PC-9 (cell line): ENCODE data around the gene PHACTR3. TPM values are rescaled to one million over a fixed set of nuclear protein-coding genes. Genes with fewer than 3 reads are reported as not detected.

Experiments
- BruUV-seq: library from RNA; stranded (reverse); fragments of 400-500 nt; replicated peaks from 2 replicates; lab custom pipeline; 2021; lab: Mats Ljungman, UMichigan
- CTCF ChIA-PET: fragments of 300-600 bp; sonication (Branson Sonifier 250); formaldehyde crosslinking; loops from one replicate; lab custom pipeline; 2022; ENCODE audit warnings: antibody characterized with exemption; lab: Charles Lee
- POLR2A ChIA-PET: fragments of 300-600 bp; sonication (Branson Sonifier 250); formaldehyde crosslinking; loops from one replicate; lab custom pipeline; 2022; ENCODE audit warnings: antibody characterized with exemption; ENCODE audit not compliant: unreplicated experiment; lab: Charles Lee
- DNase-seq, 2 experiments: peaks; one replicate each; pipeline versions ENCODE4 v3.0.0 to v3.0.0-alpha.2; 2015 to 2022; ENCODE audit warnings: mixed read lengths in 1 of 2
- H2AFZ ChIP-seq: fragments of 200-600 bp; sonication (generic); 2 replicates; pipeline ENCODE4 v1.8.1; 2017; ENCODE audit warnings: antibody characterized with exemption
- H3F3A ChIP-seq: fragments of 200-600 bp; sonication (generic); 2 replicates; pipeline ENCODE4 v1.8.1; 2017; ENCODE audit warnings: antibody characterized with exemption, mild to moderate bottlenecking, low read depth; ENCODE audit not compliant: insufficient read depth
- H3K27ac ChIP-seq: fragments of 200-600 bp; sonication (generic); 2 replicates; pipeline ENCODE4 v1.6.1; 2016; ENCODE audit warnings: mixed run types
- H3K27me3 ChIP-seq: fragments of 200-600 bp; sonication (generic); 2 replicates; pipeline ENCODE4 v1.6.1; 2016; ENCODE audit warnings: low read depth, mixed run types; ENCODE audit not compliant: insufficient read depth
- H3K36me3 ChIP-seq: fragments of 200-600 bp; sonication (generic); 2 replicates; pipeline ENCODE4 v1.6.1; 2016; ENCODE audit warnings: low read depth, mixed run types
- H3K4me1 ChIP-seq: fragments of 200-600 bp; sonication (generic); replicated peaks from 2 replicates; pipeline ENCODE4 v1.6.1; 2016; ENCODE audit warnings: mixed run types; ENCODE audit not compliant: insufficient read depth
- H3K4me2 ChIP-seq: fragments of 200-600 bp; sonication (generic); 2 replicates; pipeline ENCODE4 v1.6.1; 2017; ENCODE audit warnings: mixed run types
- H3K4me3 ChIP-seq: fragments of 200-600 bp; sonication (generic); 2 replicates; pipeline ENCODE4 v1.6.1; 2016; ENCODE audit warnings: mixed run types
- H3K79me2 ChIP-seq: fragments of 200-600 bp; sonication (generic); 2 replicates; pipeline ENCODE4 v1.6.1; 2017; ENCODE audit warnings: low read depth, mixed run types
- H3K9me2 ChIP-seq: fragments of 200-600 bp; sonication (generic); 2 replicates; pipeline ENCODE4 v1.8.1; 2017; ENCODE audit warnings: mild to moderate bottlenecking; ENCODE audit not compliant: insufficient read depth
- H3K9me3 ChIP-seq: fragments of 200-600 bp; sonication (generic); 2 replicates; pipeline ENCODE4 v1.8.1; 2016; ENCODE audit warnings: low read depth; ENCODE audit not compliant: insufficient read depth
- H4K20me1 ChIP-seq: fragments of 200-600 bp; sonication (generic); 2 replicates; pipeline ENCODE4 v1.8.1; 2017; ENCODE audit not compliant: insufficient read depth
- CTCF ChIP-seq: fragments of 200-600 bp; sonication (generic); conservative IDR thresholded peaks from 2 replicates; pipeline ENCODE4 v1.6.1; 2017; ENCODE audit warnings: mixed run types, antibody characterized with exemption, mild to moderate bottlenecking, moderate library complexity
- EZH2 ChIP-seq: fragments of 200-600 bp; sonication (generic); IDR thresholded peaks from 2 replicates; pipeline ENCODE4 v1.8.0; 2017; ENCODE audit warnings: antibody characterized with exemption, low read depth
- intact Hi-C: fragments of 100-400 bp; cut with micrococcal nuclease; formaldehyde crosslinking; loops from one replicate; pipeline ENCODE4 v1.10.0; 2022; ENCODE audit not compliant: unreplicated experiment
- total RNA-seq: library from RNA; stranded (reverse); gene quantifications from 2 replicates; pipeline ENCODE4 v1.2.3, GENCODE V29; 2021

The PHACTR3 gene
- total RNA-seq, 1 experiment from 2014 or later, result 0.41 TPM

GRCh38 chr20:59735486-59735885 lies 131.1 kb downstream of the PHACTR3 start:
- intact Hi-C loops, result no loop called here
- no peaks in the 10 kb centered on the region for H3K9me3 ChIP-seq
- no peaks in the 10 kb centered on the region for H3K36me3 ChIP-seq
- POLR2A ChIA-PET, result no interaction called here
- no peak overlapping the region for H3K4me2 ChIP-seq
- H3K4me3 ChIP-seq, result no peak overlapping the region
- CTCF ChIA-PET, result interaction anchor here (0.7 kb wide), 1 partner anchor 500 kb away, joined by 3 read pairs; no protein-coding TSS in a partner anchor
- BruUV-seq, result no TSS peak
- H2AFZ ChIP-seq, result no peak overlapping the region
- H3K9me2 ChIP-seq, result no peaks in the 10 kb centered on the region
- H3K79me2 ChIP-seq, result no peaks in the 10 kb centered on the region
- H4K20me1 ChIP-seq, result no peaks in the 10 kb centered on the region
- no peaks in the 10 kb centered on the region for H3F3A ChIP-seq
- no peak overlapping the region for H3K27ac ChIP-seq
- no peaks in the 10 kb centered on the region for H3K4me1 ChIP-seq
- DNase-seq, result no peak
- H3K27me3 ChIP-seq, result peaks cover 98% of the 10 kb centered on the region
- TF ChIP-seq CTCF (no peak), EZH2 (no peak)

GRCh38 chr20:59735917-59736316 lies 131.6 kb downstream of the PHACTR3 start:
- no peaks in the 10 kb centered on the region for H3F3A ChIP-seq
- H3K27me3 ChIP-seq, result peaks cover 98% of the 10 kb centered on the region
- ChIA-PET POLR2A (no interaction called here), CTCF (interaction anchor here (0.7 kb wide), 1 partner anchor 499 kb away, joined by 3 read pairs; no protein-coding TSS in a partner anchor)
- TF ChIP-seq CTCF (no peak), EZH2 (no peak)
- H4K20me1 ChIP-seq, result no peaks in the 10 kb centered on the region
- intact Hi-C loops, result no loop called here
- BruUV-seq, result no TSS peak
- no peak overlapping the region for H2AFZ ChIP-seq
- DNase-seq, result no peak
- no peaks in the 10 kb centered on the region for H3K9me2 ChIP-seq
- no peak overlapping the region for H3K4me2 ChIP-seq
- H3K27ac ChIP-seq, result no peak overlapping the region
- no peaks in the 10 kb centered on the region for H3K9me3 ChIP-seq
- no peaks in the 10 kb centered on the region for H3K79me2 ChIP-seq
- H3K36me3 ChIP-seq, result no peaks in the 10 kb centered on the region
- no peaks in the 10 kb centered on the region for H3K4me1 ChIP-seq
- H3K4me3 ChIP-seq, result no peak overlapping the region

- no peak for DNase-seq
- H3K4me2 ChIP-seq, result no peak overlapping the region
- H2AFZ ChIP-seq, result no peak overlapping the region
- TF ChIP-seq CTCF, result no peak
- no peak for TF ChIP-seq EZH2
- POLR2A ChIA-PET, result no interaction called here
- H3K79me2 ChIP-seq, result no peaks in the 10 kb centered on the region
- no peaks in the 10 kb centered on the region for H4K20me1 ChIP-seq
- BruUV-seq, result no TSS peak
- H3K27me3 ChIP-seq, result peaks cover 98% of the 10 kb centered on the region
- intact Hi-C loops, result no loop called here
- no peaks in the 10 kb centered on the region for H3K4me1 ChIP-seq
- CTCF ChIA-PET, result no interaction called here
- no peaks in the 10 kb centered on the region for H3F3A ChIP-seq
- H3K9me2 ChIP-seq, result no peaks in the 10 kb centered on the region
- no peaks in the 10 kb centered on the region for H3K9me3 ChIP-seq
- no peaks in the 10 kb centered on the region for H3K36me3 ChIP-seq
- no peak overlapping the region for H3K27ac ChIP-seq
- no peak overlapping the region for H3K4me3 ChIP-seq
These were observed 132.0 kb downstream of the PHACTR3 start for GRCh38 chr20:59736366-59736765.
